ENCODE results near the gene APOBR. TPM values are rescaled to one million over a fixed set of nuclear protein-coding genes. Genes with fewer than 3 reads are reported as not detected.

APOBR gene
- total RNA-seq, 2 donors from 2014 or later = 60.8 to 87.4 TPM

Other genes with a start within 250 kb of the APOBR start
- gene SBK1, start 202.1 kb upstream of the APOBR start, total RNA-seq = 1 to 10 TPM; 1.0 to 1.4 TPM
- gene NPIPB6, start 131.1 kb upstream of the APOBR start, total RNA-seq = 1 to 10 TPM in 1 of 2 donors, under 1 TPM in 1; 0.42 to 1.2 TPM
- 10 to 100 TPM in 1 of 2 donors, not detected in 1; 69.3 TPM for gene EIF3CL, start 90.8 kb upstream of the APOBR start, total RNA-seq
- under 1 TPM in 1 of 2 donors, not detected in 1; 0.40 TPM for gene NPIPB7, start 22.3 kb upstream of the APOBR start, total RNA-seq
- 100 to 1,000 TPM; 101 to 123 TPM for gene CLN3, start 2.6 kb upstream of the APOBR start, total RNA-seq
- gene IL27, start 12.2 kb downstream of the APOBR start, total RNA-seq = not detected
- 100 to 1,000 TPM in 1 of 2 donors, 10 to 100 TPM in 1; 87.0 to 128 TPM for gene NUPR1, start 44.3 kb downstream of the APOBR start, total RNA-seq
- 10 to 100 TPM; 17.4 to 19.3 TPM for gene SGF29, start 59.3 kb downstream of the APOBR start, total RNA-seq
- gene SULT1A2, start 102.4 kb downstream of the APOBR start, total RNA-seq = 10 to 100 TPM in 1 of 2 donors, 1 to 10 TPM in 1; 7.6 to 12.6 TPM
- gene SULT1A1, start 115.4 kb downstream of the APOBR start, total RNA-seq = 100 to 1,000 TPM in 1 of 2 donors, 10 to 100 TPM in 1; 61.7 to 150 TPM
- gene NPIPB8, start 143.4 kb downstream of the APOBR start, total RNA-seq = 1 to 10 TPM in 1 of 2 donors, under 1 TPM in 1; 0.74 to 3.6 TPM
- gene EIF3C, start 216.8 kb downstream of the APOBR start, total RNA-seq = 100 to 1,000 TPM; 570 to 571 TPM